GM12878 (cell line): ENCODE measurements around the gene NRXN3.

Source experiments
- CTCF ChIP-seq, 3 experiments: IDR thresholded peaks in 2 of 3; conservative IDR thresholded peaks in 1 of 3; 2 replicates each; pipeline ENCODE4 v1.5.1; 2011; ENCODE audit warnings: low read depth in 3 of 3, low read length in 3 of 3, mild to moderate bottlenecking in 3 of 3, control low read depth in 2 of 3, moderate library complexity in 2 of 3, inconsistent platforms in 1 of 3, mixed read lengths in 1 of 3; ENCODE audit not compliant: control insufficient read depth in 2 of 3, insufficient read depth in 1 of 3; ENCODE audit errors: extremely low read depth in 1 of 3
- FOXK2 ChIP-seq: fragments of 450-650 bp; IDR thresholded peaks from 2 replicates; pipeline ENCODE4 v1.6.1; 2017; ENCODE audit warnings: mild to moderate bottlenecking, moderate library complexity
- MEF2A ChIP-seq: IDR thresholded peaks from 2 replicates; pipeline ENCODE4 v1.6.1; 2011; ENCODE audit warnings: low read depth, mild to moderate bottlenecking, low read length, moderate library complexity; ENCODE audit not compliant: insufficient read depth
- RAD21 ChIP-seq: IDR thresholded peaks from 2 replicates; pipeline ENCODE4 v1.6.1; 2011; ENCODE audit warnings: mild to moderate bottlenecking, low read depth, low read length, moderate library complexity; ENCODE audit not compliant: insufficient read depth
- RELB ChIP-seq: fragments of 450-650 bp; IDR thresholded peaks from 2 replicates; pipeline ENCODE4 v1.6.1; 2017; ENCODE audit warnings: low read depth, mild to moderate bottlenecking, moderate library complexity
- USF2 ChIP-seq: IDR thresholded peaks from 2 replicates; pipeline ENCODE4 v1.6.1; 2011; ENCODE audit warnings: low read depth, low read length, improper control_type of control experiment, borderline replicate concordance

GRCh38 chr14:78220273-78220672 lies 50.1 kb downstream of the NRXN3 start:
- TF ChIP-seq CTCF (IDR thresholded peaks at IDR 0.05 in 2 of 3, conservative IDR thresholded peaks at IDR 0.05 in 1 of 3; ENCODE audit: control insufficient read depth in 2 of 3, extremely low read depth in 1 of 3, insufficient read depth in 1 of 3, low read depth in 3 of 3, low read length in 3 of 3) (no peak), RELB (no peak), USF2 (no peak), FOXK2 (no peak), RAD21 (no peak), MEF2A (no peak)
